Natural killer cell (primary cell): Measurements from ENCODE around the gene RASA1. TPM values are rescaled to one million over a fixed set of nuclear protein-coding genes. Genes with fewer than 3 reads are reported as not detected.
A peak's percentile ranks its signal among the peaks of the same experiment; 100 is the strongest.

Experiments used
- ATAC-seq, 3 donors: fragments of 150-1000 bp in 2 of 3; fragments of 200-7000 bp in 1 of 3; cut with Tn5 transposase; 1 replicate in 1 of 3; 2 replicates in 2 of 3; pipeline ENCODE4 v1.10.0; 2021; ENCODE audit warnings: mild to moderate bottlenecking in 2 of 3, moderate library complexity in 2 of 3
- DNase-seq, 2 donors: peaks; one replicate each; pipeline versions ENCODE4 v3.0.0 to v3.0.0-alpha.2; 2013 to 2021; ENCODE audit warnings: mixed read lengths in 1 of 2
- H3K27ac ChIP-seq: one replicate; pipeline ENCODE4 v1.5.1; 2013; ENCODE audit warnings: mild to moderate bottlenecking, low read length
- H3K27me3 ChIP-seq: one replicate; pipeline ENCODE4 v1.6.1; 2013; ENCODE audit warnings: low read length; ENCODE audit not compliant: control insufficient read depth, insufficient read depth
- H3K36me3 ChIP-seq: one replicate; pipeline ENCODE4 v1.6.1; 2013; ENCODE audit warnings: low read length; ENCODE audit not compliant: control insufficient read depth, insufficient read depth
- H3K4me1 ChIP-seq: one replicate; pipeline ENCODE4 v1.6.1; 2013; ENCODE audit warnings: low read length; ENCODE audit not compliant: control insufficient read depth, insufficient read depth
- H3K4me3 ChIP-seq: one replicate; pipeline ENCODE4 v1.5.1; 2013; ENCODE audit warnings: low read length
- H3K9me3 ChIP-seq: one replicate; pipeline ENCODE4 v1.6.1; 2013; ENCODE audit warnings: low read length; ENCODE audit not compliant: control insufficient read depth, insufficient read depth
- H3K27ac Mint-ChIP-seq, 2 donors: one replicate each; pipeline ENCODE4 v1.8.0; 2022; ENCODE audit warnings: mild to moderate bottlenecking in 2 of 2, mixed read lengths in 2 of 2, moderate library complexity in 1 of 2
- H3K27me3 Mint-ChIP-seq, 2 donors: one replicate each; pipeline ENCODE4 v1.8.0; 2022; ENCODE audit warnings: low read depth in 2 of 2, mixed read lengths in 2 of 2
- H3K36me3 Mint-ChIP-seq: one replicate; pipeline ENCODE4 v1.8.0; 2022; ENCODE audit warnings: mixed read lengths
- H3K4me1 Mint-ChIP-seq, 2 donors: one replicate each; pipeline ENCODE4 v1.8.0; 2022; ENCODE audit warnings: mixed read lengths in 2 of 2
- H3K4me3 Mint-ChIP-seq: one replicate; pipeline ENCODE4 v1.8.0; 2022; ENCODE audit warnings: mild to moderate bottlenecking, moderate library complexity, mixed read lengths
- H3K9me3 Mint-ChIP-seq, 2 donors: one replicate each; pipeline ENCODE4 v1.8.0; 2022; ENCODE audit warnings: mixed read lengths in 2 of 2
- CTCF ChIP-seq: fragments of 200-600 bp; IDR thresholded peaks from one replicate; pipeline ENCODE4 v1.8.0; 2022; ENCODE audit warnings: antibody characterized with exemption
- WGBS: methylation state at CpG from one replicate; pipeline ENCODE4 v1.1.7; 2013; ENCODE audit warnings: missing lambda C conversion rate; ENCODE audit not compliant: insufficient coverage; 5-methylcytosine and 5-hydroxymethylcytosine counted together
- intact Hi-C: fragments of 100-400 bp; cut with micrococcal nuclease; formaldehyde crosslinking; loops from one replicate; pipeline ENCODE4 v1.14.2; 2022
- total RNA-seq, 4 donors: library from RNA; stranded (reverse); fragments of 120-200 nt in 1 of 4; gene quantifications; one replicate each; pipeline versions ENCODE4 v1.2.3 to v1.2.4, GENCODE V29; 2013 to 2022

The RASA1 gene
- total RNA-seq, 3 donors from 2014 or later (not counting 1 experiment from before 2014, with no cell fraction given), result 20.3 to 26.5 (median 21.2) TPM

GRCh38 chr5:87400305-87400899 is 132.7 kb downstream of the RASA1 start:
- Histone ChIP-seq H3K27ac (no peak overlapping the region), H3K36me3 (peaks cover 88% of the 10 kb centered on the region), H3K4me3 (no peak overlapping the region), H3K9me3 (no peaks in the 10 kb centered on the region), H3K4me1 (no peaks in the 10 kb centered on the region), H3K27me3 (no peaks in the 10 kb centered on the region)
- peaks cover 5 to 13% of the 10 kb centered on the region in 2 donors for H3K4me1 Mint-ChIP-seq
- H3K4me3 Mint-ChIP-seq, result no peak overlapping the region
- ATAC-seq (peak; percentile 62 to 84 (median 80)), DNase-seq (peak in 1 of 2 donors; percentile 62)
- intact Hi-C loops, result loop anchor here (1.0 to 10.0 kb wide), 3 partner anchors 330 to 518 kb away; no protein-coding TSS in a partner anchor
- H3K36me3 Mint-ChIP-seq, result peaks cover 16% of the 10 kb centered on the region
- H3K27me3 Mint-ChIP-seq, result no peaks in the 10 kb centered on the region
- WGBS, result 54% methylated on average over 3 of the region's 4 CpGs
- H3K27ac Mint-ChIP-seq, result peak overlapping the region in 1 of 2 donors; percentile 55
- peak; percentile 80 for TF ChIP-seq CTCF
- no peaks in the 10 kb centered on the region for H3K9me3 Mint-ChIP-seq

GRCh38 chr5:87401626-87402025 is 133.9 kb downstream of the RASA1 start:
- ATAC-seq (no peak), DNase-seq (no peak)
- no peaks in the 10 kb centered on the region for H3K4me1 ChIP-seq
- peak overlapping the region; percentile 5 for H3K4me3 Mint-ChIP-seq
- H3K27me3 Mint-ChIP-seq, result no peaks in the 10 kb centered on the region
- peaks cover 29% of the 10 kb centered on the region for H3K36me3 Mint-ChIP-seq
- H3K36me3 ChIP-seq, result peaks cover 95% of the 10 kb centered on the region
- TF ChIP-seq CTCF, result no peak
- peaks cover 17 to 25% of the 10 kb centered on the region in 2 donors for H3K4me1 Mint-ChIP-seq
- H3K4me3 ChIP-seq, result no peak overlapping the region
- no peak overlapping the region for H3K27ac ChIP-seq
- intact Hi-C loops, result loop anchor here (5.0 to 10.0 kb wide), 2 partner anchors 427 to 519 kb away; no protein-coding TSS in a partner anchor
- no peaks in the 10 kb centered on the region for H3K9me3 Mint-ChIP-seq
- peak overlapping the region in 1 of 2 donors; percentile 55 for H3K27ac Mint-ChIP-seq
- no peaks in the 10 kb centered on the region for H3K27me3 ChIP-seq
- H3K9me3 ChIP-seq, result no peaks in the 10 kb centered on the region

- 80% methylated on average over 1 of the region's 3 CpGs for WGBS
- no peaks in the 10 kb centered on the region for H3K27me3 ChIP-seq
- no peak for TF ChIP-seq CTCF
- Mint-ChIP-seq H3K4me3 (no peak overlapping the region), H3K27me3 (no peaks in the 10 kb centered on the region), H3K4me1 (peaks cover 31 to 42% of the 10 kb centered on the region in 2 donors), H3K27ac (peak overlapping the region in 1 of 2 donors; percentile 50), H3K9me3 (no peaks in the 10 kb centered on the region), H3K36me3 (peaks cover 46% of the 10 kb centered on the region)
- peak in 1 of 2 donors; percentile 38 for DNase-seq
- peaks cover 96% of the 10 kb centered on the region for H3K36me3 ChIP-seq
- H3K27ac ChIP-seq, result no peak overlapping the region
- no peak overlapping the region for H3K4me3 ChIP-seq
- ATAC-seq, result peak in 2 of 3 donors; percentile 24 to 37
- no peaks in the 10 kb centered on the region for H3K4me1 ChIP-seq
- intact Hi-C loops, result loop anchor here (5.0 to 10.0 kb wide), 2 partner anchors 429 to 521 kb away; no protein-coding TSS in a partner anchor
- no peaks in the 10 kb centered on the region for H3K9me3 ChIP-seq
Observed at GRCh38 chr5:87403409-87403808, 135.7 kb downstream of the RASA1 start.
